HG03432 (cell line): ENCODE measurements around the gene RPP40.
"Not testable (repeated sequence)": the region's sequence is repeated elsewhere in the genome, so short reads cannot be mapped to it uniquely, and the experiment has no call there.

Experiments
- ATAC-seq: cut with Tn5 transposase; IDR thresholded peaks from one replicate; pipeline ENCODE4 v1.9.1; 2021; ENCODE audit warnings: mild to moderate bottlenecking, moderate library complexity; ENCODE audit not compliant: unreplicated experiment

The RPP40 gene

DNA sequence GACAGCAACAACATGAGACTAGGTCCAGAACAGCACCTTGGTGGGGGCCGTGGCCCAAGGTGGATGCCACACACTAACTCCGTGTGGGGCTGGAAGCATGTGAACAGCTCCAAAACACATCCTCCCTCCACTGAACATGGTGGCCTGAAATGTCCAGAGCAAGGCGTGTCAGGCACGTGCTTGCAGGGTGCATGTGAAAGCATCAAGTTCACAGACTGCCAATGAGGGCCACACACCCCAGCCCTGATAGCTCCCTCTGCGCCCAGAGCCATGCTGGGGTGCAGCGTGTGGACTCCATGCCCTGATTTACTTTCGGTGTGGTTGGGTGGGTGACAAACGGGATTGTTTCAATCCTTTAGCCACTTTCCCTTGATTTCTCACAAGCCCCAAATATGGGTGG lies 20.1 kb upstream of the RPP40 start:
- no peak for ATAC-seq

DNA sequence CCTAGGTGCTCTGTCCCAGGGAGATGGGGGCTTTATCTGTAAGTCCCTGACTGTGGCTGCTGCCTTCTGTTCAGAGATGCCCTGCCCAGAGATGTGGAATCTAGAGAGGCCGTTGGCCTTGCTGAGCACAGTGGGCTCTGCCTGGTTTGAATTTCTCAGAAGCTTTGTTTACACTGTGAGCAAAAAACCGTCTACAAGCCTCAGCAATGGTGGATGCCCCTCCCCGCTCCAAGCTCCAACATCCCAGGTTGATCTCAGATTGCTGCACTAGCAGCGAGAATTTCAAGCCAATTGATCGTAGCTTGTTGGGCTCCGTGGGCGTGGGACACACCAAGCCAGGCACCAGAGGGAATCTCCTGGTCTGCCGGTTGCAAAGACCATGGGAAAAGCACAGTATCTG lies 16.3 kb upstream of the RPP40 start:
- ATAC-seq: no peak

DNA sequence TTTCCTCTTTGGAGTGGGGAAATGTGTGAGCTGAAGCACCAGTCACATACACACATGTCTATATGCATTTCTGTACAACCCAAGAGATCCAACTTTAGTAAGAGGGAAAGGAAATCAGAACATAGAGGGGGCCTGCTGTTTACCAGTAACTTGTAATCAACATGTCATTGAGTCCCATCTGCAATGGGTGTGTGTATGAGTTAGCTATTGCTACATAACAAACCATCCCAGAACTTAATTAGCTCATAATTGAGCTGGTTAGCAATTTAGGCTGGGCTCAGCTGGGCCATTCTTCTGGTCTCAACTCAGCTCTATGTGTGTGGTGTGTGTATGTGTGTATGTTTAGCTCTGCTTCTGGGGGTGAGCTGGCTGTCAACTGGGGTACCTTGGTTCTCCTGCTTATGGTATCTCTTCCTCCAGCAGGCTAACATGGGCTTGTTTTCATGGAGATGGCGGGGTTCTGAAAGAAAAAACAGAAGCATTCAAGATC lies 10.3 kb upstream of the RPP40 start:
- no peak for ATAC-seq

DNA sequence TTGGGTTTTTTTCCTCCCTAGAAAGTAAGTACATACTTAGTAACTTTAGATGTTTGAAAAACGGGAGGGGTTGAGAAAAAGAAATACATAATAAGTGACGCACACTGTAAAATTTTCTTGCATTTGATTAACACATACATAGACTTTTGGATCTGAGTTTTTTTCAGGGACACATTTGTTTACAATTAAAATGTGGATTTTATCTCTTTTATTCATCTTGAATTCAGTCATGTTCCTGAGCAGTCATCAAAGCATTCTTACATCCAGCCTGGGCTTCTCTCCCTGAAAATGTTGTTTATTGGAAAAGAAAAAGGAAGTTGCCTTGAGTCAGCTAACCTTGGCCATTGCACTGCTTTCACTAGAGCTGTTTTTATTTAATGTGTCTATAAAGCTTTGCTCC lies 8.7 kb upstream of the RPP40 start:
- no peak for ATAC-seq

DNA sequence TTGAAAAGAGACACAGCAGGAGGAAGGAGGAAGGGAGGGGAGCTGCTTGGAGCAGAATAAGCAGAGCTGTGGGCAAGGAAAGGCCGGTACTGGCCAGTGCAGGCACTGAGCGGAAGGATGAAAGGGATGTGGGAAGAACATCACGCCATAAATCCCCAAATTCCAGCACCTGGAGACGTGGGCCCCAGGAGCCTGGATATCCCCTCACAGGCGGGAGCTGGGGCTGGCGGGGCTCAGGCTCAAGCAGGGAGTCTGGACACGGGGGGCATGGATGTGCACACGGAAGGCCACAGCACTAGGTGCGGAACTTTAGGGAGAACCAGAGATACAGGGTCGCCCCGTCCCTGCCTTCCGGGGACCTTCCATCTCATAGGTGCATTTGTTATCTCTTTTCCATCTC lies 7.5 kb upstream of the RPP40 start:
- no peak for ATAC-seq

DNA sequence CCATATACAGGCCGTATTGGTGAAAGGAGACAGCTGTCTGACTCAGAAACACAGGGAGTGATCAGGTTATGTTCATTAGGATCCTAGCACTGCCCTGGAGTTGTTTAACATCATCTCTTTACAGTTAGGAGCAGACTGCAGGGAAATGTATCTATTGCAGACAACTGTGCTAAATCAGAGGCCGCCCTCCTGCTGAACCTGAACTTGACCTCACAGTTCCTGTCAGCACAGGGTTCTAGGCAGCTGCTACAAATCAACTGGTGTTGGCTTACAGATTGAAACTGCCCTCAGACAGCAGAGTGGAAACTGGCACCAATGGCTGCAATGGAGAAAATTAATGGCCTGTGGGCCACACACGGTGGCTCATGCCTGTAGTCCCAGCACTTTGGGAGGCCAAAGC lies 3.7 kb upstream of the RPP40 start:
- ATAC-seq: no peak

DNA sequence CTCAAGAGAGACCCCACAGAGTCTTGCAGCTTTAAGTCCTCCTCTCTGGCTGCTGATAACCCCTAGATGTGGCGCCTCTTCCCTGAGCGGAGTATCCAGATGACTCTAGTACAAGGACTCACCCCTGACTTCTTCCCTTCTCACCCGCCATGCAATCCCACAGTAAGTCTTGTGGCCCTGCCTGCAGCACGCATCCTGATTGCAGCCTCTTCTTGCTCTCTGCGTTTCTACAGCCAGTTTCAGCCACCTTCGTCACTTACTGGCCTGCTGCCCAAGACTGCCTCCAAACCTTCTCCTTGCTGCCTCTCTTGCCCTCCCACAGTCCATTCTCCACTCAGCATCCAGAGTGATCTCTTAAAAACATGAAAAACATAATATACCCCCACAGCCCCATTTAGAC lies 2.4 kb upstream of the RPP40 start:
- ATAC-seq: no peak

DNA sequence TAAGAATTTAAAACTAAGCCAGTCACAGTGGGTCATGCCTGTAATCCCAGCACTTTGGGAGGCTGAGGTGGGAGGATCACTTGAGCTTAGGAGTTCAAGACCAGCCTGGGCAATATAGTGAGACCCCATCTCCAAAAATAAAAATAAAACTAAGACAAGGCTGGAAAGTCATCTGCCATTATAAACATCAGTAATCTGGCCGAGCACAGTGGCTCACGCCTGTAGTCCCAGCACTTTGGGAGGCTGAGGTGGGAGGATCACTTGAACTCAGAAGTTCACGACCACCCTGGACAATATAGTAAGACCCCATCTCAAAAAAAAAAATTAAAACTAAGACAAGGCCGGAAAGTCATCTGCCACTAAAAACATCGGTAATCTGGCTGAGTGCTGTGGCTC lies 1.2 kb upstream of the RPP40 start:
- ATAC-seq: not testable (repeated sequence)

DNA sequence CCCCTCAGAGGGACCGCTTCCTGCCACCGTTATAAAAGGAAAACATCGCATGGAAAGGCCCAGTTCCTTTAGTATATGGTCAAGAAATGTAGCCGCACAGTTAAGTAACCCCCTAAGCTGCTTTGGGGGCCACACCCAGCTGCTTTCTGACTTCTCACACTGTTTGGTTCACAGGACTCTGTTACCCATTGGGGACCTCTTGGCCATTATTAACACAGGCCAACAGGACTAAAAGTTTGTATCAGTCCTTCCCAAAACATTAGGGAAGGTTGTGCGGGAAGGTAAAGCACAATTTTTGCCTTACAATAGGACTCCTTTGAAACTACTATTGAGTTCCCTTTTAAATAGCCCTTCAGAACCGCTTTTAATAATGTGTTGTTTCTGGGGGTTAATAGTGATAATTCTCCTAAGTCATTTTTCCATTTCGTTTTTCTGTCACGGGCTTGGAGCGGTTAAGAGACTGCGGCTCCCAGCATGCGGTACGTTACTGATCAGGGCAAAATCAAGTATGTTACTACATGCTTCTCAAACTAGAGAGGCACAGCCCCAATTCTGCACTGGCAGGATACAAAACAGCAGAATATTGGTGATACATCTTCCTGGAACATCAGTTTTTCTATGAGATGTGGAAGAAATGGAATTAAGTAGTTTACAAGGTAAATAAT lies 668 bp upstream of the RPP40 start:
- no peak for ATAC-seq

DNA sequence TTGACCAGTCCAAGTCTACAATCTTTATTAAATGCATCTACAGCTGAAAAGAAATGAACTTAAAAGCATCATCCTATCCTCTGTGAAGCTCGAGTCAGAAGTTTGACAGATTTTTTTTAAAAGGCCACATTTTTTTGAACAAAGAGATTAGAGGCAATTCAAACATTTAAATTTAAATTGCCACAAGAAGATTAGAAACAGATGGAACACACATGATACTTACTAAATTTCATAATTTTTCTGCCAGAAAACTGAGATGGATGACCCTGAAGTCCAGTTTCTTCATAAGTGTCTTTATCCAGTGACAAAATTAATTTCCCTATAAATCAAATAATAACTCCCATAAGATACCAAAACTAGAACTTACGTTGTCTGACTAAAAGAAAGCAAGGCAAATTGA lies 4.3 kb downstream of the RPP40 start:
- ATAC-seq: no peak

DNA sequence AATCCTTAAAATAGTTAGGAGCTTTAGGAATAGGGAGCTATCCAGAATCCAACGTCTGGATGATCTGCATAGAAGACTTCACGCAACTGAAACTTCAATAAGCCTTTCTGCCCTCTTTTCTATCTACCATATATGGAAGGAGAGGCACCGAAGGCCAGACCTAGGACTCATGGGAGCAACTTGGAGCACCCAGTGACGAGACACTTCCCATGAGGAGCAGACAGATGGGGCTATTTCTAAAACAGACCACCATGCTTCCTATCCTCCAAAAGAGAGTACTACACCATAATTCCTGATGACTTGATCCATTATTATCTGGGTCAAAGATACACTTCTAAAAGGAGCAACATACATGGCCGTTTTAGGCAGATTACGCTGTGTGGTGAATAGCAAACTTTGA lies 6.0 kb downstream of the RPP40 start:
- ATAC-seq: no peak

DNA sequence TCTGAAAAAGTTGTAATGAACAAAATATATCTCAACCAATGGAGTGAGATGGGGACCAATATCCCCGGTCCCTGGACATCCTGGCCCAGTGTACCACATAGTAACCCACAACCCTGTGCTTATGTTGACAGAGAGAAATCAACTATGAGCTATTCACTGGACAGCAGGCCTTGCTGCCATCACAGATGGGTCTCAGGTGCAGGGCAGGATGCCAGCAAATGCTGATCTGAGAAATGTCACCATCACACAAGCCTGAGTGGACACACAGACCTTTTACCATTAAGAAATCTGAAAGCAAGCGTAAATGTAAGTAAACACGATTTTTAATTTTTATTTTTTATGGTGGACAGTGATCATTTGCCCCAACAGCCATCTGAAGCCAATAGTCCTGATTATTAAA lies 9.1 kb downstream of the RPP40 start:
- ATAC-seq: no peak

DNA sequence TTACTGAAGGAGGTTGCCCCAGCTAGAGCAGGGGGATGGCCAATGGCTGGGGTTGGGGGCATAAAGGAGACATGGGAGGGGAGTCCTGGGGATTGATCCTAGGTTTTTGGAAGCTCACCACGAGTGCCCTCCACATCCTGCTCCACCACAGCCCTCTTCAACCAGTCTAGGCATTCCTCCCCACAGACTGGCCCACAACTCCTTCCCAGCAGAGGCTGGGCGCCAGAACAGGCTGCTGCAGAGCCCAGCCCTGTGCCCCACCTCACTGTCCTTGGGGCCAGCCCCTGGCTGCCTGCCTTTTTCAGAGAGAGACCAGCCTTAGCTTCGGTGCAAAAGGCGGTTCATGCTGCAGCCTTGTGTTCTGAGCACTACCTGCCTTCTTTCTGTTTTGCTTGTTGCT lies 16.4 kb downstream of the RPP40 start:
- no peak for ATAC-seq

DNA sequence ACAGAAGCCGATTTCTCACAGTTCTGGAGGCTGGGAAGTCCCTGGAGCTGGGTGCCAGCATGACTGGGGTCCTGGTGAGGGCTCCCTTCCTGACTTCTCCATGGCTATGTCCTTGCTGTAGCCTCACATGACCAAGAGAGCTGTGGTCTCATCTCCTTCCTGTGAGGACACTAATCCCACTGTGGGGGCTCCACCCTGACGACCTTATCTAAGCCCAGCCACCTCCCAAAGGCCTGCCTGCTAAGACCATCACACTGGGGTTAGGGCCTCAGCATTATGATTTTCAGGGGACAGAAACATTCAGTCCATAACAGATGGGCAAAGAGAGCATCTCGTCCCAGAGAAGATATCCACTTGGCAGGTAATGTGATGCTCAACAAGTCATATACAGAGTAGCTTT lies 16.8 kb downstream of the RPP40 start:
- ATAC-seq: no peak

DNA sequence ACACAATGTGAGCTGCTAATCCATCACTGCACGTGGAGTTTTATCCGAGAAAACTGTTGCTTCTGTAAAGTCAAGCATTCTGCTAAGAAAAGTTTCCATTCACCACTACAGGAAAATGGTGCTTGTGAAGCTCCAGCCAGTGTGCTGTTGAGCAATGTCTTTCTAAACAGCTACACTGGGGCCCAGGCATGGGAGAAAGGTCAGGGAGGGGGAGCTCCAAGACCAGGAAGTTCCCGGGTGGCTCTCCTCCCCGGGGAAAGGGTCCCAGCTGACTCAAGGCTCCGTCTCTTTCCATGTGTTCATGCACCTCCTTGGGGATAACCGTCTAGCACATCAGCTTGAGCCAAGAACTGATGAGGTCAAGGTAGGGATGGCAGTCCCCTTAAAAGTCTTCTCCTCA lies 20.5 kb downstream of the RPP40 start:
- ATAC-seq: no peak

DNA sequence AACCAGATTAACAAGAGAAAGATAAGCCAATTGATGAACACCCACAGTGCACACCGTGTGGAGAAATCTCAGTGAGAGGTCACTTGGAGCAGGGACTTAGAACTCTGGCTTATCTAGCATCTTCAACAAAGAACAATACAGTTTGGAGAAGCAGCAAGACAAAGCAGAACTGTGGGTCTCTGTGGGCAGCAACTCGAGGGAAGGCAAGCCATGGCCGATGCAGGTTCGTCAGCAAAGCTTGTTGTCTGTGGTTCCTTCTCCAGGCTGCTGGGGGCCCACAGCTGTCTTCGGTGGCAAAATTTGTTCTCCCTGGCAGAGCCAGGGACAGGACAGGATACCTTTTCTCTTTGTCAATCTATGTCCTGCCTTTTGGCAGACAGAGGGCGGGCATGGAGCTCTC lies 22.1 kb downstream of the RPP40 start:
- ATAC-seq: no peak

DNA sequence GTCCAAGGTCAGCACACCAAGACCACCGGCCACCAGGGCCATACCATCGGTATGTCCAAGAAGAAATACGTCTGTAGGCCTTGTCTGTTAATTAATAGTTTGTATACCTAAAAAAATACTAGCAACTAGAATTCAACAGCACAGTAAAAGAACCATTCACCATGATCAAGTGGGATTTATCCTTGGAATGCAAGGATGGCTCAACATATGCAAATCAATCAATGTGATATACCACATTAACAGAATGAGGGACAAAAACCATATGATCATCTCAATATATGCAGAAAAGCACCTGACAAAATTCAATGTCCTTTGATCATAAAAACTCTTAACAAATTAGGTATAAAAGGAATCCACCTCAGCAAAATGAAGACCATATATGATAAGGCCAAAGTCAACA lies 24.4 kb downstream of the RPP40 start:
- ATAC-seq: no peak

DNA sequence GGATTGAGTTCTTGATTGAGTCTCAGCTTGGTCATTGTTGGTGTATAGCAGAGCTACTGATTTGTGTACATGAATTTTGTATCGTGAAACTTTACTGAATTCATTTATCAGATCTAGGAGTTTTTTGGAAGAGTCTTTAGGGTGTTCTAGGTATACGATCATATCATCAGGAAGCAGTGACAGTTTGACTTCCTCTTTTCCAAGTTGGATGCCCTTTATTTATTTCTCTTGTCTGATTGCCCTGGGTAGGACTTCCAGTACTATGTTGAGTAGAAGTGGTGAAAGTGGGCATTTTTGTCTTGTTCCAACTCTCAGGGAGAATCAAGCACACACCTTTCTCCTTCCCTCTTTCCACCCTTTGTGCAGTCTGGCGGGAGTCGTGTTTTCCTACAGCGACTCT lies 26.4 kb downstream of the RPP40 start:
- no peak for ATAC-seq

DNA sequence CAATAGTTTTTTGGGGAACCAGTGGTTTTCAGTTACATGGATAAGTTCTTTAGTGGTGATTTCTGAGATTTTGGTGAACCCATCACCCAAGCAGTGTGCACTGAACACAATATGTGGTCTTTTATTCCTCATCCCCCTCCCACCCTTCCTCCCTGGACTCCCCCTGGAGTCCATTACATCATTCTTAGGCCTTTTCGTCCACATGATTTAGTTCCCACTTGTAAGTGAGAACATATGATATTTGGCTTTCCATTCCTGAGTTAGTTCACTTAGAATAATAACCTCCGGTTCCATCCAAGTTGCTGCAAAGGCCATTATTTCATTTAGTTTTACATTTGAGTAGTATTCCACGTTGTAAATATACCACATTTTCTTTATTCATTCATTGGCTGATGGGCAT lies 28.3 kb downstream of the RPP40 start:
- no peak for ATAC-seq

DNA sequence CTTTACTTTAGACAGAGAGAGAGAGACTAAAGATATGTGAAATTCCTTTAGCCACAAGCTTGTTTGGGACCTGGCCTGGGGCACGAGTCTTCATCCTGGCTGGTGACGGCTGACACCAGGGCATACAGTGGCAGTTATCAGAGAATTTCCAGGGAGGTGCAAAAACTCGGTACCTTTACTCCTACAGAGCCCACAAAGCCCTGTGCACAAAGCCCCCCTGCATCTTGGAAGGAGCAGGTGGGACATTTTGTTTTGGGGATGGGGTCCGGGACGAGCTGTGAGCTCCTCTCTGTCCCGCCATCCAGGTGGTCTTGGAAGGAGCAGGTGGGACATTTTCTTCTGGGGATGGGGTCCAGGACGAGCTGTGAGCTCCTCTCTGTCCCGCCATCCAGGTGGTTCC lies 28.9 kb downstream of the RPP40 start:
- no peak for ATAC-seq

DNA sequence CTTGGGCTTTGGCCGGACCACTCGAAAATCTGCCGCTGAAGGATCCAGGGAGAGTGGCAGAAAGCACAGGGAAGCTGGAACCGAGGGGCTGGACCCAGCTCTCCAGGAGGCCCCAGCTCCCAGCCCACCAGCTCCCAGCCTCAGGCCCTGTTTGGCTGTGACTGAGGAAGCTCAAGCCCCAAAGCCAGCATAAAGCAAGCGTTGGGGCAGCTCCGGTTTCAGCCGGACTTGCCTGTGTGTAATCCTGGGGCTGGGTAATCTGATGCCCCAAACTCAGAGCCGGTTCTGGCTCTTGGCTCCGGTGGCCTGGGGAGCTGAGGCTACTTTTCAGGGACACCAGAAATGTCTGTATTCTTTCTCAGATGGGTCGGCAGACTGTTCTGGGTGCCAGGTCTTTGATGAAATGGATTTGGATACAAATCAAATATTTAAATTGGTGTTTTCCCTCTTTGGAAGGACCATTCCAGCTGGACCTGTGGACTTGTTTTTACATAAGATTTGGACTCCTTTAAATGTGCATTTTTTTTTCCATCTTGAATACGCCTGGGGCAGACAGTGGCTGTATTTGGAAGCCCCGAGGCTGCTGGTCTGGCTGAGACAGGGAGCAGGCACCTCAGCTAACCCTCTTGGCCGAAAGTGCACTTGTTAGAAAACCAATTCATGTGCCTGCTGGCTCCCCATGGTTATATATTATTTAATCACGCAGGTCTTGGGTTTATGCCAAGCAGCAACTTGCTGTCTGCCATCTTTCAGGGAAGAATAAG lies 29.7 kb downstream of the RPP40 start:
- no peak for ATAC-seq

DNA sequence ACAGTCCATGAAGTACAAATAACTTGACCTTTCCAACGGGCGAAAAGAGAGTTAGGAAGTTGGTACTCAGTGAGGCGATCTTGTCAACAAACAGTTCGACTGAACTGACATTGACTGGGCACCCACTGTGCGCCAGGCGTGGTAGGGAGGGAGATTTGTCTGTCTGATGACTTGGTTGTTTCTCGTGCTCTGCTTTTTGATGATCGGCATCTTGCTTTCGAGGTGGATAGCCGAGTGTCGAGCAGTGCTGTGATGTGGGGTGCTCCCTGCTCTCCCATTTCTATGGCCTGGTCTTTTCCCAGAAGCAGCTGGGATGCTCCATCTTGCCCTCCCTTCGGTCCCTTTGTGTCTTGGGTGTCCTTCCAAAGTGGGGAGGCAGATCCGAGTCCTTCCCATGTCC lies 30.4 kb downstream of the RPP40 start:
- no peak for ATAC-seq

DNA sequence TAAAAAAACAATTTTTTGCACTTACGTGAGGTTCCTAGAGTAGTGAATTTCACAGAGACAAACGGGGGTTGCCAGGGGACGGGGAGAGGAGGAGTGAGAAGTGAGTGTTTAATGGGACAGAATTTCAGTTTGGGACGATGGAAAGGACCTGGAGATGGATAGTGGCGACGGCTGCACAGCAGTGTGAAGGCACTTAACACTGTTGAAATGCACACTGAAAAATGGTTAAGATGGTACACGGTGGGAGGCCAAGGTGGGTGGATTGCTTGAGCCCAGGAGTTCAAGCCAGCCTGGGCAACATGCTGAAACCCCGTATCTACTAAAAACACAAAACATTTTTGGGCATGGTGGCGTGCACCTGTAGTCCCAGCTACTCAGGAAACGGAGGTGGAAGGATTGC lies 31.4 kb downstream of the RPP40 start:
- no peak for ATAC-seq
